Measurements from ENCODE around the gene UBXN7.

Gene UBXN7

DNA sequence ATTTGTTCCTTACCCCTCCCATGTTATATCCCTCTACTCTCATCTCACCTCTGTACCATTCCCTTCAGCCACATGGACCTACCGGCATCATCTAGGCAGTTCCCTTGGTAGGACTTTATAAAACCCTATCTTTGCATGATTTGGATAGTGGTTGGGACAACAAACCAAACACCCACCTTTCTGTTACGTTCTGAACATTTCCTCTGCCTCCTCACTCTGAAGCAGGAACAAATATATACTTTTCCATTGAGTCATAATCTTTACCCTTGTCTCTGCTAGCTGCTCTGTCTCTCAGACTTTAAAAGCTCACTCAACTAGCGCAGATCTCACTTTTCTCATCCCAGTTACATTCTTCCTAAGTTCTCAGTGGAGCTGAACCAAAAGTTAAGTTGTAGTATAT, 17.8 kb downstream of the UBXN7 start:
- DNase-seq (ENCODE audit: low read depth in 2 of 2) = peak; percentile 5 to 33
- TF ChIP-seq CTCF (IDR thresholded peaks at IDR 0.05; ENCODE audit: low read depth, low read length) = no peak
- no peak overlapping the region for H3K4me3 ChIP-seq (replicated peaks in 1 of 2; ENCODE audit: low read depth in 2 of 2, low read length in 2 of 2)

DNA sequence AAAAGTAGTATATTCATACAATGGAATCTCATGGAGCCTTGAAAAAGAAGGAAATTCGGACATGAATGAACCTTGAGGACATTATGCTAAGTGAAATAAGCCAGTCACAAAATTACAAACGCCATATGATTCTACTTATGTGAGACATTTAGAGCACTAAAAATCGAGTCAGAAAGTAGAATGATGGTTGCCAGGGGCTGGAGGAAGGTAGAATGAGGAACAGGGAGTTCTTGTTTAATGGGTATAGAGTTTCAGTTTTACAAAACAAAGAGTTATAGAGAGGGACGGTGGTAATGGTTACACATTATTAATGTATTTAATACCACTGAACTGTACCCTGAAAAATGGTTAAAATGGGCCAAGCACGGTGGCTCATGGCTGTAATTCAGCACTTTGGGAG, 19.5 kb downstream of the UBXN7 start:
- no peak for DNase-seq (ENCODE audit: low read depth in 2 of 2)
- H3K4me3 ChIP-seq (replicated peaks in 1 of 2; ENCODE audit: low read depth in 2 of 2, low read length in 2 of 2) = no peak overlapping the region
- TF ChIP-seq CTCF (IDR thresholded peaks at IDR 0.05; ENCODE audit: low read depth, low read length) = no peak

DNA sequence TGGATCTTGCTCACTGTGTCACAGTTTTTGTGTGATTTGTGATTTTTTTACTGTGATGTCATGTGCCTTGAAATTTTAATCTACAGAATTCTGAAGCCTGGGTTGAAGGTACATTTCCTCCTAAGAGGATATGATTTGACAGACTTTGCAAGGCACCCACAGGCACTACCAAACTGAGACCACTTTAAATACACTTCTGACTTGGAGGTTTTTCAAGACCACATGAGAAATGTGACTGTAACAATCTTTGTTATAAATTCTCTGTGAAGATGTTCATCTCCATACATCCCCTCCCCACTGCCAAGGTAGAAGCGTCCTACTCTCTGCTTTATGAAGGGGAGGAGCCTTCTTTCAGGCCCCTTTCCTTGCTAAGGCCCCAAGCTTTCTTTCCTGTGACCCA, 22.8 kb downstream of the UBXN7 start:
- no peak for DNase-seq (ENCODE audit: low read depth in 2 of 2)
- no peak for TF ChIP-seq CTCF (IDR thresholded peaks at IDR 0.05; ENCODE audit: low read depth, low read length)

GRCh38 chr3:196408565-196409300, 23.5 kb downstream of the UBXN7 start:
- no peak overlapping the region for H3K4me3 ChIP-seq (replicated peaks in 1 of 2; ENCODE audit: low read depth in 2 of 2, low read length in 2 of 2)
- TF ChIP-seq CTCF (IDR thresholded peaks at IDR 0.05; ENCODE audit: low read depth, low read length) = no peak
- no peak for DNase-seq (ENCODE audit: low read depth in 2 of 2)

More for the DNA sequence above, 22.8 kb downstream of the UBXN7 start:
- no peak overlapping the region for H3K4me3 ChIP-seq (replicated peaks in 1 of 2; ENCODE audit: low read depth in 2 of 2, low read length in 2 of 2)

- H3K4me3 ChIP-seq (replicated peaks in 1 of 2; ENCODE audit: low read depth in 2 of 2, low read length in 2 of 2) = no peak overlapping the region
- no peak for TF ChIP-seq CTCF (IDR thresholded peaks at IDR 0.05; ENCODE audit: low read depth, low read length)
- peak; percentile 72 to 79 for DNase-seq (ENCODE audit: low read depth in 2 of 2)
Measured at GRCh38 chr3:196406811-196407470, 25.3 kb downstream of the UBXN7 start.

GRCh38 chr3:196400331-196400730, 31.9 kb downstream of the UBXN7 start:
- DNase-seq (ENCODE audit: low read depth in 2 of 2) = no peak
- H3K4me3 ChIP-seq (replicated peaks in 1 of 2; ENCODE audit: low read depth in 2 of 2, low read length in 2 of 2) = no peak overlapping the region
- no peak for TF ChIP-seq CTCF (IDR thresholded peaks at IDR 0.05; ENCODE audit: low read depth, low read length)
